ENCODE results near the gene SLC38A3.
A peak's percentile ranks its signal among the peaks of the same experiment; 100 is the strongest.

The SLC38A3 gene

DNA sequence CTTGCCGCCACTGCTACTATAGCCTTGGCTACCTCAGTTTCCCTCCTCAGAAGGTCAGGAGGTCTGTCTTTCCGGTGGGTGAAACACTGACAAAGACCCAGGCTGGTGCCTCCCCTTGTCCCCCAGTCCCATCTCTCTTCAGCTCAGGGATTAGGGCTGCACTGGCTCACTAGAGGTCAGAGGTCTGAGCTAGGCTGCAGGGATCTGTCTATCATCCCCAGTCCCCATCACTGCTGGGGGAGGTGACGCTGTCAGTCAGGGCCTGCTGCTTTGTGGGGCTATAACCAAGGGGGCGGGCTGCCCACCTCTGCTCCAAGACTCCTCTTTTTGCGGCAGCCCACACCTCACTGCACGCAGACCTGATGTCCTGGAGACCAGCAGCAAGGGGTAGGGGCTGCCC, 36.3 kb upstream of the SLC38A3 start:
- Histone ChIP-seq H3K36me3 (ENCODE audit: low read depth) (peaks cover 89% of the 10 kb centered on the region), H3K27ac (ENCODE audit: poor library complexity, severe bottlenecking) (peak overlapping the region; percentile 97), H3K4me3 (ENCODE audit: severe bottlenecking) (no peak overlapping the region), H3K9me3 (ENCODE audit: severe bottlenecking) (no peaks in the 10 kb centered on the region), H3K4me1 (ENCODE audit: insufficient read depth, poor library complexity, severe bottlenecking) (peaks cover 72% of the 10 kb centered on the region), H3K27me3 (ENCODE audit: insufficient read depth, poor library complexity, severe bottlenecking) (no peaks in the 10 kb centered on the region)
- TF ChIP-seq CTCF (IDR thresholded peaks at IDR 0.05; ENCODE audit: poor library complexity, severe bottlenecking) = no peak
- ATAC-seq (ENCODE audit: low read depth) = no peak
- DNase-seq (ENCODE audit: low spot score) = no peak

DNA sequence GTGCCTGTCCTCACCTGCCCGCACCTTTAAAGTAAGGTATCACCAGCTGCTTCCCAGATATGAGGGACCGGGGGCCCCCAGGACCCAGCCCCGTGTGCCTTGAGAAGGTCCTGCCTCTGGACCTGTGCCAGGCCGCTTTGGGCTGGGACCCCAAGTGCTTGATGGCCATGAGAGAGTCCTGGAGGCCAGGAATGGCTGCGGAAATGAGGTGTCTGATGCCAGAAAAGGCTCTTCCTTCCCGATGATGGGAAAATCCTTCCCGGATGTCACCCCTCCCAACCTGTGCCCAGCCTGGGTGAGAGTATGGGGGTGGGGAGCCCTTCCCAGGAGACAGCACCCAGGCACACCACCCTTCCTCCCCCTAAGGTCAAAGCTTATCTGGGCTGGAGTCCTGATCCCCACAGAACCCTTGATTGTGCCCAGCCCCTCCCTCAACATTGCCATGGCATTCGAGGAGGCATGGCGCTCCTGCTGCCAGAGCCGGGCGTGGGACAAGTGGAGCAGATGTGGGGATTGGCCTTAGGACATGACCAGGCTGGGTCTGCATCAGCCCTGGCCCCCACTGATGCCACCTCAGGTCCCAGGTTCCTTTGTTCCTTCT, 35.7 kb upstream of the SLC38A3 start:
- no peak for TF ChIP-seq CTCF (IDR thresholded peaks at IDR 0.05; ENCODE audit: poor library complexity, severe bottlenecking)
- ATAC-seq (ENCODE audit: low read depth) (no peak), DNase-seq (ENCODE audit: low spot score) (no peak)
- peak overlapping the region; percentile 97 for H3K27ac ChIP-seq (ENCODE audit: poor library complexity, severe bottlenecking)
- H3K4me1 ChIP-seq (ENCODE audit: insufficient read depth, poor library complexity, severe bottlenecking) = peaks cover 68% of the 10 kb centered on the region
- H3K27me3 ChIP-seq (ENCODE audit: insufficient read depth, poor library complexity, severe bottlenecking) = no peaks in the 10 kb centered on the region
- no peaks in the 10 kb centered on the region for H3K9me3 ChIP-seq (ENCODE audit: severe bottlenecking)
- no peak overlapping the region for H3K4me3 ChIP-seq (ENCODE audit: severe bottlenecking)
- peaks cover 93% of the 10 kb centered on the region for H3K36me3 ChIP-seq (ENCODE audit: low read depth)

GRCh38 chr3:50169858-50170257, 35.2 kb upstream of the SLC38A3 start:
- ATAC-seq (ENCODE audit: low read depth) (no peak), DNase-seq (ENCODE audit: low spot score) (no peak)
- no peaks in the 10 kb centered on the region for H3K27me3 ChIP-seq (ENCODE audit: insufficient read depth, poor library complexity, severe bottlenecking)
- H3K9me3 ChIP-seq (ENCODE audit: severe bottlenecking) = no peaks in the 10 kb centered on the region
- peaks cover 93% of the 10 kb centered on the region for H3K36me3 ChIP-seq (ENCODE audit: low read depth)
- H3K4me3 ChIP-seq (ENCODE audit: severe bottlenecking) = no peak overlapping the region
- peak overlapping the region; percentile 97 for H3K27ac ChIP-seq (ENCODE audit: poor library complexity, severe bottlenecking)
- TF ChIP-seq CTCF (IDR thresholded peaks at IDR 0.05; ENCODE audit: poor library complexity, severe bottlenecking) = no peak
- H3K4me1 ChIP-seq (ENCODE audit: insufficient read depth, poor library complexity, severe bottlenecking) = peaks cover 62% of the 10 kb centered on the region

DNA sequence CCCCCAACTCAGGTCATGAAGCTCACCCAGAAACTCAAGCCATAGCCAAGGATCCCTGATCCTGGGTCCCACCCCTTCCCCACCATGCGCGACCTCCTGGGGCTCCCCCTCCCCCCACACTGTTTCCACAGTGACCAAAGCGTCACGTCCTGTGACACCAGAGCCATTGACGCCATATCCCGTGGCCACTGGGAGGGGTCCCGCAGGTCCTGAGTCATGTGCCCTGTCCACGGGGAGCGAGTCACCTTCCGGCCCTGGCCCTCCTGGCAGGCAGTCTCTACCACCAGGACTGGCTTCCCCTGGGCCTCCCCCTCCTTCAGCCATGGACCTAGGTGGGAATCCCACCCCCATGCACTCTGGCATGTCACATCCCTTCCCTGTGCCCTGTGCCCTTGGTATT, 34.4 kb upstream of the SLC38A3 start:
- H3K4me3 ChIP-seq (ENCODE audit: severe bottlenecking) = no peak overlapping the region
- ATAC-seq (ENCODE audit: low read depth) (peak; percentile 7; the same call in 1 of the 3 replicates), DNase-seq (ENCODE audit: low spot score) (no peak)
- peaks cover 54% of the 10 kb centered on the region for H3K4me1 ChIP-seq (ENCODE audit: insufficient read depth, poor library complexity, severe bottlenecking)
- no peaks in the 10 kb centered on the region for H3K27me3 ChIP-seq (ENCODE audit: insufficient read depth, poor library complexity, severe bottlenecking)
- peak overlapping the region; percentile 97 for H3K27ac ChIP-seq (ENCODE audit: poor library complexity, severe bottlenecking)
- H3K36me3 ChIP-seq (ENCODE audit: low read depth) = peaks cover 93% of the 10 kb centered on the region
- no peak for TF ChIP-seq CTCF (IDR thresholded peaks at IDR 0.05; ENCODE audit: poor library complexity, severe bottlenecking)
- H3K9me3 ChIP-seq (ENCODE audit: severe bottlenecking) = no peaks in the 10 kb centered on the region

- no peak for TF ChIP-seq CTCF (IDR thresholded peaks at IDR 0.05; ENCODE audit: poor library complexity, severe bottlenecking)
- ATAC-seq (ENCODE audit: low read depth) = no peak
- H3K27ac ChIP-seq (ENCODE audit: poor library complexity, severe bottlenecking) = peak overlapping the region; percentile 97
- no peak overlapping the region for H3K4me3 ChIP-seq (ENCODE audit: severe bottlenecking)
- no peaks in the 10 kb centered on the region for H3K9me3 ChIP-seq (ENCODE audit: severe bottlenecking)
- no peaks in the 10 kb centered on the region for H3K27me3 ChIP-seq (ENCODE audit: insufficient read depth, poor library complexity, severe bottlenecking)
- H3K4me1 ChIP-seq (ENCODE audit: insufficient read depth, poor library complexity, severe bottlenecking) = peaks cover 44% of the 10 kb centered on the region
- no peak for DNase-seq (ENCODE audit: low spot score)
- H3K36me3 ChIP-seq (ENCODE audit: low read depth) = peaks cover 95% of the 10 kb centered on the region
These were observed 33.4 kb upstream of the SLC38A3 start for GRCh38 chr3:50171540-50172301.

Data from RWPE2 (cell line).